HepG2 (cell line): ENCODE results near the gene UGT1A8.

ENCODE experiments used
- CAMTA2 ChIP-seq: sonication (generic); formaldehyde crosslinking; IDR thresholded peaks from 2 replicates; pipeline ENCODE4 v1.4.0; 2020; ENCODE audit warnings: mild to moderate bottlenecking, missing genetic modification reagents, borderline replicate concordance
- ELF4 ChIP-seq: sonication (generic); formaldehyde crosslinking; IDR thresholded peaks from 2 replicates; pipeline ENCODE4 v1.5.0; 2020; ENCODE audit warnings: missing genetic modification reagents, mild to moderate bottlenecking, moderate library complexity, borderline replicate concordance
- GABPB1 ChIP-seq: IDR thresholded peaks from 2 replicates; pipeline ENCODE4 v1.6.1; 2016; ENCODE audit warnings: mild to moderate bottlenecking, missing genetic modification reagents, moderate library complexity, missing compliant biosample characterization
- POLR2AphosphoS5 ChIP-seq: IDR thresholded peaks from 2 replicates; pipeline ENCODE4 v1.6.1; 2012; ENCODE audit warnings: low read depth, low read length
- ZNF317 ChIP-seq: sonication (generic); formaldehyde crosslinking; IDR thresholded peaks from 2 replicates; pipeline ENCODE4 v1.5.0; 2020; ENCODE audit warnings: mild to moderate bottlenecking, missing genetic modification reagents
- TF ChIP-seq, protein P1 (sequence below): sonication (generic); formaldehyde crosslinking; IDR thresholded peaks from 2 replicates; pipeline ENCODE4 v1.5.0; 2020; ENCODE audit warnings: mild to moderate bottlenecking, missing genetic modification reagents, moderate library complexity

DNA sequence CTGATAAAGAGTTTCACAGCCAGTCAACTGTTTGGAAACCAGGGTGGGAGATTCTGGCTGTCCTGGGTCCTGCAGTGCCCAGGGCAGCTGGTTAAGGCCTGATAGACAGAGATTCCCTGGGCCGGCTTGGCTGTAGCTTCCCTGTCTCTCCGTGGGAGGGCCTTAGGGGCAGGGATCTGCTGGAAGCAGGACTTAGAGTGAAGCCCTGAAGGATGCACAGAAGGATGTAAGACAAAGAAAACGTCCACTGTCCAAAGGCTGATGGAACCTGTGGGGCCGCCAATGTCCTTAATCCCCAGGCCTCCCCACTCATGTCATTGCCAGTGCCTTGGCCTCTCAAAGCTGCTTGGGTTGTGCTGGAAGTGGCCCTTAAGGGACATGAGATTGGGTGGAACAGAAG, 193.7 kb downstream of the UGT1A8 start:
- TF ChIP-seq GABPB1 (CRISPR knock-in tag): no peak
- TF ChIP-seq ELF4 (CRISPR knock-in tag): no peak
- no peak for TF ChIP-seq CAMTA2 (CRISPR knock-in tag)
- TF ChIP-seq, protein P1, sequence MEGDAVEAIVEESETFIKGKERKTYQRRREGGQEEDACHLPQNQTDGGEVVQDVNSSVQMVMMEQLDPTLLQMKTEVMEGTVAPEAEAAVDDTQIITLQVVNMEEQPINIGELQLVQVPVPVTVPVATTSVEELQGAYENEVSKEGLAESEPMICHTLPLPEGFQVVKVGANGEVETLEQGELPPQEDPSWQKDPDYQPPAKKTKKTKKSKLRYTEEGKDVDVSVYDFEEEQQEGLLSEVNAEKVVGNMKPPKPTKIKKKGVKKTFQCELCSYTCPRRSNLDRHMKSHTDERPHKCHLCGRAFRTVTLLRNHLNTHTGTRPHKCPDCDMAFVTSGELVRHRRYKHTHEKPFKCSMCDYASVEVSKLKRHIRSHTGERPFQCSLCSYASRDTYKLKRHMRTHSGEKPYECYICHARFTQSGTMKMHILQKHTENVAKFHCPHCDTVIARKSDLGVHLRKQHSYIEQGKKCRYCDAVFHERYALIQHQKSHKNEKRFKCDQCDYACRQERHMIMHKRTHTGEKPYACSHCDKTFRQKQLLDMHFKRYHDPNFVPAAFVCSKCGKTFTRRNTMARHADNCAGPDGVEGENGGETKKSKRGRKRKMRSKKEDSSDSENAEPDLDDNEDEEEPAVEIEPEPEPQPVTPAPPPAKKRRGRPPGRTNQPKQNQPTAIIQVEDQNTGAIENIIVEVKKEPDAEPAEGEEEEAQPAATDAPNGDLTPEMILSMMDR: no peak
- no peak for TF ChIP-seq POLR2AphosphoS5
- no peak for TF ChIP-seq ZNF317 (CRISPR knock-in tag)
